ENCODE data around the gene CLIC3. TPM values are rescaled to one million over a fixed set of nuclear protein-coding genes. Genes with fewer than 3 reads are reported as not detected.

Gene CLIC3
- total and polyA plus RNA-seq, 2 experiments from 2014 or later, result 0.87 TPM; not detected in 1

- peaks cover 4% of the 10 kb centered on the region for H3K4me1 ChIP-seq (ENCODE audit: low read depth)
- no peaks in the 10 kb centered on the region for H3K36me3 ChIP-seq
- TF ChIP-seq CTCF (IDR thresholded peaks at IDR 0.05; ENCODE audit: low read depth, low read length), result no peak
- no peak for DNase-seq (ENCODE audit: low read depth in 1 of 2, low spot score in 1 of 2)
- H3K27me3 ChIP-seq, result no peaks in the 10 kb centered on the region
- H3K4me3 ChIP-seq, result no peak overlapping the region
- no peaks in the 10 kb centered on the region for H3K9me3 ChIP-seq (ENCODE audit: low read depth)
- no peak overlapping the region for H3K27ac ChIP-seq
Measured at GRCh38 chr9:136965771-136966484, 30.4 kb downstream of the CLIC3 start.

DNA sequence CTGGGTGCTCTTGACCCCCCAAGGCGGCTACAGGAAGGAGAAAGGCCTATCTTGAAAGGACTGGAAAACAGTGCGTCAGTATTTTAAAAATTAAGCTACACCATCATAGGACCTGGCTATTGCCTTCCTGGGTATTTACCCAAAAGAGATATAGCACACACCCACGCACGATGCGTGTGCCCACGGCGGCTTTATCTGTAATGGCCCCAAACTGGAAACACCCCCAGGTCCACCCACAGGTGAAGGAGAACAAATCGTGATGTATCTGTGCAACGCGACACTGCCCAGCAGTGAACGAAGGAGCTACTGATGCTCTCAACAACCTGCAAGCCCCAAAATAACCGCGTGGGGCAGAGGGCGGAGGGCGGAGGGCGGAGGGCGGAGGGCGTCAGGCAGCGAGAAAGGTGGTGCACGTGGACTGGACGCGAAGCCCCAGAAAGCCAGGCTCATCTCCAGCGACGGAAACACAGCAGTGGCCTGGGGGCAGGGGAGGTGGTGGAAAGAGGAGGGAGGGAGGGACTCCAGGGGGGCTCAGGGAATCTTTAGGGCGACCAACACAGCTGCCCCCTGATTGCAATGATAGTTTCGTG is 31.4 kb downstream of the CLIC3 start:
- no peak for DNase-seq (ENCODE audit: low read depth in 1 of 2, low spot score in 1 of 2)
- Histone ChIP-seq H3K4me1 (ENCODE audit: low read depth) (peaks cover 4% of the 10 kb centered on the region), H3K9me3 (ENCODE audit: low read depth) (no peaks in the 10 kb centered on the region), H3K27me3 (no peaks in the 10 kb centered on the region), H3K27ac (no peak overlapping the region), H3K4me3 (no peak overlapping the region), H3K36me3 (no peaks in the 10 kb centered on the region)
- TF ChIP-seq CTCF (IDR thresholded peaks at IDR 0.05; ENCODE audit: low read depth, low read length), result no peak

DNA sequence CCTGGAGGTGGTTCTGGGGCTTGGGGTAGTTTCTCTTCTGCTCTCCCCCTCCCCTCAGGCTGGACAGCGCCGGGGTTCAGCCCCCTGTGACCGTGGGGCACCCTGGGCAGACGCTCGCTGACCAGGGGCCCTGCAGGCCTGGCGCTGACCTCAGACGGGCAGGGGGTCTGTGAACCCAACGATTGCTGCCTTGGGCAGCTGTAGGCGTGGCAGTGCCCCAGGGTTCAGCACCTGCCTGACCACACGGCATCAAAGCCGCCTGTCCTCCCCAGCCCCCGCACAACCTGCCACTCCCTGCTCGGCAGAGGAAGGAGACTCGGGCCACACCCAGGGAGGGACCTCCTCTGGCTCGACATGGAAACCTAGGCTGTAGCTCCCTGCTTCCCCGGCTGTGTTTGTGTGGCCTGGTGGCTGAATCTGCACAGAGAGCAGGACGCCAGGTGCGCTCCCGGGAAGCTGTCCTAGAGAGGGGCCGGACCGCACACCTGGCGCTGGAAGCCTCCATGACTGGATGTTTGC is 32.1 kb downstream of the CLIC3 start:
- Histone ChIP-seq H3K27me3 (no peaks in the 10 kb centered on the region), H3K27ac (no peak overlapping the region), H3K9me3 (ENCODE audit: low read depth) (no peaks in the 10 kb centered on the region), H3K4me3 (no peak overlapping the region), H3K36me3 (no peaks in the 10 kb centered on the region), H3K4me1 (ENCODE audit: low read depth) (peaks cover 4% of the 10 kb centered on the region)
- DNase-seq (ENCODE audit: low read depth in 1 of 2, low spot score in 1 of 2), result no peak
- TF ChIP-seq CTCF (IDR thresholded peaks at IDR 0.05; ENCODE audit: low read depth, low read length), result no peak

DNA sequence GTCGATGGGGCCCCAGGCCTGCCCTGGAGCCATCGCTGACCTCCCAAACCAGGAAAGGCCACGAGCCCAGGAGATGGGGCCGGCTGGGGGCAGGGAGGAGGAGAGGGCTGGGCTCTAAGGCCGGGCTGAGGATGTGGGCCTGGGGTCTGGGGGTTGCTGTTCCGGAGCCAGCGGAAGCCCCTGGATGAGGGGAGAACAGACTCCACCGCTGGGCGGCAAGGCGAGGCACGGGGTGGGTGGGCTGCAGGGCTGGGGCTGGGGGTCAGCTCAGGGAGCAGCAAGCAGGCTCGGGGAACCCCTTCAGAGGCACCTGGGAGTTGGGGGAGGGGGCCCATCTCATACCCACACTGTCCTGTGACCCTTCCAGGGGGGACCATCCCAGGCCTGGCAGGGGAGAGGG is 32.6 kb downstream of the CLIC3 start:
- H3K9me3 ChIP-seq (ENCODE audit: low read depth), result no peaks in the 10 kb centered on the region
- DNase-seq (ENCODE audit: low read depth in 1 of 2, low spot score in 1 of 2), result no peak
- H3K4me3 ChIP-seq, result no peak overlapping the region
- no peaks in the 10 kb centered on the region for H3K27me3 ChIP-seq
- H3K4me1 ChIP-seq (ENCODE audit: low read depth), result peaks cover 4% of the 10 kb centered on the region
- no peak for TF ChIP-seq CTCF (IDR thresholded peaks at IDR 0.05; ENCODE audit: low read depth, low read length)
- no peaks in the 10 kb centered on the region for H3K36me3 ChIP-seq
- H3K27ac ChIP-seq, result no peak overlapping the region

- Histone ChIP-seq H3K9me3 (ENCODE audit: low read depth) (no peaks in the 10 kb centered on the region), H3K36me3 (no peaks in the 10 kb centered on the region), H3K4me3 (no peak overlapping the region), H3K4me1 (ENCODE audit: low read depth) (peaks cover 4% of the 10 kb centered on the region), H3K27ac (no peak overlapping the region), H3K27me3 (no peaks in the 10 kb centered on the region)
- no peak for TF ChIP-seq CTCF (IDR thresholded peaks at IDR 0.05; ENCODE audit: low read depth, low read length)
- DNase-seq (ENCODE audit: low read depth in 1 of 2, low spot score in 1 of 2), result no peak
Measured at GRCh38 chr9:136963341-136963740, 33.0 kb downstream of the CLIC3 start.

Data from cardiac muscle cell (in vitro differentiated cells and primary cell).